Chondrocyte (in vitro differentiated cells): ENCODE results near the gene TOPAZ1. TPM values are rescaled to one million over a fixed set of nuclear protein-coding genes. Genes with fewer than 3 reads are reported as not detected.

Experiments
- DNase-seq: peaks from one replicate; pipeline ENCODE4 v3.0.0; 2021; ENCODE audit warnings: mixed read lengths, low spot score
- H3K27ac Mint-ChIP-seq: one replicate; pipeline ENCODE4 v1.8.0; 2021; ENCODE audit warnings: mild to moderate bottlenecking, moderate library complexity, mixed read lengths; ENCODE audit not compliant: unreplicated experiment
- H3K27me3 Mint-ChIP-seq: 2 replicates; pipeline ENCODE4 v1.8.0; 2021; ENCODE audit warnings: low read depth, mixed read lengths
- H3K36me3 Mint-ChIP-seq: 2 replicates; pipeline ENCODE4 v1.8.0; 2021; ENCODE audit warnings: low read depth, mixed read lengths
- H3K4me1 Mint-ChIP-seq: 2 replicates; pipeline ENCODE4 v1.8.0; 2021; ENCODE audit warnings: low read depth, mild to moderate bottlenecking, mixed read lengths
- H3K4me3 Mint-ChIP-seq: one replicate; pipeline ENCODE4 v1.8.0; 2021; ENCODE audit warnings: mild to moderate bottlenecking, moderate library complexity, mixed read lengths; ENCODE audit not compliant: unreplicated experiment
- H3K9me3 Mint-ChIP-seq: 2 replicates; pipeline ENCODE4 v1.8.0; 2021; ENCODE audit warnings: low read depth, mixed read lengths
- total RNA-seq: library from RNA; stranded (reverse); gene quantifications from 3 replicates; pipeline ENCODE4 v1.2.1, GENCODE V29; 2021
- TF ChIP-seq, protein P1 (sequence below): fragments of 200-600 bp; sonication (generic); IDR thresholded peaks from 2 replicates; pipeline ENCODE4 v1.5.0; 2021; ENCODE audit warnings: antibody characterized with exemption, mild to moderate bottlenecking, moderate library complexity

TOPAZ1 gene
- total RNA-seq, 1 donor from 2014 or later, result not detected

DNA sequence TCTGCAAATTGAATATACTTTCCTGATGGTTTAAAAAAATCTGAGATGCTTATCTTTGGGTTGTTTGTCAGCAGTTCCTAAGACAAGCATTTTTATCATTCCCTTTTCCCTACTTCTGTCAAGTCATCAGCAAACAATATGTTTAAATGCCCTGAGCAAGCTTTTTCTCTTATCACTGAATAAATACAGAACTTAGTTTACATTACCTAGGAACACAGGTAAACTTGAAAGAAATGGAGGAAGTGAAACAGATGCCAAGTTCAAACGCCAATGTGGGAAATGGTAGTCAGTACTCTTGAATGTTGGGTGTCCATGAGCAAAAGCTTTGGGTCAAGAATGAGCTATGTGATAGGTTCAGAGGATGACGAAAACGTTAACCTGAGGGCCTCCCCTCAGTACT, 79.6 kb downstream of the TOPAZ1 start:
- H3K4me1 Mint-ChIP-seq, result no peaks in the 10 kb centered on the region
- peaks cover 16% of the 10 kb centered on the region for H3K27me3 Mint-ChIP-seq
- peaks cover 3% of the 10 kb centered on the region for H3K9me3 Mint-ChIP-seq
- no peak overlapping the region for H3K4me3 Mint-ChIP-seq
- H3K27ac Mint-ChIP-seq, result no peak overlapping the region
- DNase-seq, result no peak
- H3K36me3 Mint-ChIP-seq, result peaks cover 2% of the 10 kb centered on the region
- TF ChIP-seq, protein P1, sequence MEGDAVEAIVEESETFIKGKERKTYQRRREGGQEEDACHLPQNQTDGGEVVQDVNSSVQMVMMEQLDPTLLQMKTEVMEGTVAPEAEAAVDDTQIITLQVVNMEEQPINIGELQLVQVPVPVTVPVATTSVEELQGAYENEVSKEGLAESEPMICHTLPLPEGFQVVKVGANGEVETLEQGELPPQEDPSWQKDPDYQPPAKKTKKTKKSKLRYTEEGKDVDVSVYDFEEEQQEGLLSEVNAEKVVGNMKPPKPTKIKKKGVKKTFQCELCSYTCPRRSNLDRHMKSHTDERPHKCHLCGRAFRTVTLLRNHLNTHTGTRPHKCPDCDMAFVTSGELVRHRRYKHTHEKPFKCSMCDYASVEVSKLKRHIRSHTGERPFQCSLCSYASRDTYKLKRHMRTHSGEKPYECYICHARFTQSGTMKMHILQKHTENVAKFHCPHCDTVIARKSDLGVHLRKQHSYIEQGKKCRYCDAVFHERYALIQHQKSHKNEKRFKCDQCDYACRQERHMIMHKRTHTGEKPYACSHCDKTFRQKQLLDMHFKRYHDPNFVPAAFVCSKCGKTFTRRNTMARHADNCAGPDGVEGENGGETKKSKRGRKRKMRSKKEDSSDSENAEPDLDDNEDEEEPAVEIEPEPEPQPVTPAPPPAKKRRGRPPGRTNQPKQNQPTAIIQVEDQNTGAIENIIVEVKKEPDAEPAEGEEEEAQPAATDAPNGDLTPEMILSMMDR, result no peak

DNA sequence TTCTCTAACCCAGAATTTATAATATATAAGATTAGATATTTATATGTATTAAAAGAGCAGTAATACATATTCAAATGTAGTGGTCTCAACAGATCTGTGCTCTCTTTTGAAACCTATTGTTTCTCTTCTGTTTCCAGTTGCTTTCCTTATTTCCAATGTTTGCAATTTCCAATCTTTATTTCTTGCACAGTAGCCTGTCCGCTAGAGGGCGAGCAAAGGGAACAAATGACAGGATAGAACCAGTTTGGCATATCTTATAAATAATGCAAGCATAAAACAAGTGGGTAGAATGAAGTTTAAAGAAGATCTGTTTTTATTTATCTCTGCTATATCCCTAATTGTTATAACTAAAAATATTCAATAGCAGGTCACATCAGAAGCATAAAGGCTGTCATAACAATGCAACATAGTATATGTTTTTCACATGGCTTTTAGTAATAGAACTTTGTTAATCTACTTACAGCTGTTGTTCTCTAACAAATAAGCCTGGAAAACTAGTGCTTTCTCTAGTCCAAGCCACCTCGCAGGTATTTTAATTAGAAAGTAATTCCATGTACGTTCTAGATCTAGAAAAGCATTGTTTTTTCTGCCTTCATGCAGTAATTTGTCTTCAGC, 81.8 kb downstream of the TOPAZ1 start:
- H3K27ac Mint-ChIP-seq, result no peak overlapping the region
- H3K4me3 Mint-ChIP-seq, result no peak overlapping the region
- H3K27me3 Mint-ChIP-seq, result peaks cover 16% of the 10 kb centered on the region
- peaks cover 4% of the 10 kb centered on the region for H3K9me3 Mint-ChIP-seq
- DNase-seq, result no peak
- TF ChIP-seq, protein P1, result peak; percentile 94
- no peaks in the 10 kb centered on the region for H3K4me1 Mint-ChIP-seq
- peaks cover 2% of the 10 kb centered on the region for H3K36me3 Mint-ChIP-seq

DNA sequence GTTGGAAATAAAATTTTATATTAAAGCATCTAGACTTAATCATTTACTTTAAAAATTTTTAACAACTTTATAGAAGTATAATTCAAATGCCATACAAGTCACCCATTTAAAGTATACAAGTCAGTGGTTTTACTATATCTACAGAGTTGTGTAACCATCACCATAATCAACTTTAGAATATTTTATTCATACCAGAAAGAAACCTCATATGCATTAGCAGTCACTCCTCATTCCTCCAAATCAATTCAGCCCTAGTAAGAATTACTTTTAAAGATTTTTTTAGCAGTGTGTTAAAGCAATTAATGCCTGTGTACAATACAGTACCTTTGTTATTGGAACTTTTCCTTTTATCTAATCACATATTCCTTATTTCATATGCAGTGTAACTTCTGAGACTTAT, 82.9 kb downstream of the TOPAZ1 start:
- peaks cover 16% of the 10 kb centered on the region for H3K27me3 Mint-ChIP-seq
- TF ChIP-seq, protein P1, result no peak
- no peak for DNase-seq
- no peaks in the 10 kb centered on the region for H3K4me1 Mint-ChIP-seq
- H3K36me3 Mint-ChIP-seq, result peaks cover 2% of the 10 kb centered on the region
- no peak overlapping the region for H3K27ac Mint-ChIP-seq
- peaks cover 4% of the 10 kb centered on the region for H3K9me3 Mint-ChIP-seq
- no peak overlapping the region for H3K4me3 Mint-ChIP-seq

DNA sequence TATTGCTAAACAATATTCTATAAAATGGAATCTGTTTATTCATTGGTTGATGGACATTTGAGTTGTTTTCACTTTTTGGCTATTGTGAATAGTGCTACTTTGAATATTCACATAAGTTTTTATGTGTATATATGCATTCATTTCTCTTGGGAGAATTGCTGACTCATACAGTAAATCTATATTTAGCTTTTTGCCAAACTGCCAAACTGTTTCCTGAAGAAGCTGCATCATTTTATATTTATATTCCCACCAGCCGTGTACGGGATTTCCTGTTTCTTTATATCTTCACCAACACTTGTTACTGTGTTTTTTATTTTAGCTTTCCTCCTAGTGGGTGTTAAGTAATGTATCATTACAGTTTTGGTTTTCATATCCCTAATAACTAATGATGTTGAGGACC, 84.3 kb downstream of the TOPAZ1 start:
- no peak overlapping the region for H3K4me3 Mint-ChIP-seq
- peaks cover 4% of the 10 kb centered on the region for H3K9me3 Mint-ChIP-seq
- TF ChIP-seq, protein P1, result no peak
- no peak overlapping the region for H3K27ac Mint-ChIP-seq
- peaks cover 2% of the 10 kb centered on the region for H3K36me3 Mint-ChIP-seq
- no peak for DNase-seq
- peaks cover 11% of the 10 kb centered on the region for H3K27me3 Mint-ChIP-seq
- H3K4me1 Mint-ChIP-seq, result no peaks in the 10 kb centered on the region

DNA sequence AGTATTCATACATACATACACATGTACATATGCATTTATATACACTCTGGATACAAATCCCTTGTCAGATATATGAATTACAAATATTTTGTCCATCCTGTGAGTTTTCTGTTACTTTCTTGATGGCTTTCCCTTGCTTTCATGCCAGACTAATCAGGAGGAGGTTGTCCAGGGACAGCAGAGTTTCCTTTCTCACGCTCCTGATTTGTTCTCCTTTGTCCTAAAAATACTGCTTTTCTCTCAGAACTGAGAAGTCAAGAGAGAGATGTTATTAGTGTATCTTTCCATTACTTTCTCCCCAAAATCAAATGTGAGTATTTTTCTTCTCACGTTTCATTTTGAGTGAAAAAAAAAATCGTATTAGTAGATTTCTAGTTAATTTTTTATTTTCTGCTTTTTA, 84.8 kb downstream of the TOPAZ1 start:
- H3K36me3 Mint-ChIP-seq, result peaks cover 2% of the 10 kb centered on the region
- H3K9me3 Mint-ChIP-seq, result peaks cover 4% of the 10 kb centered on the region
- H3K4me1 Mint-ChIP-seq, result no peaks in the 10 kb centered on the region
- peaks cover 7% of the 10 kb centered on the region for H3K27me3 Mint-ChIP-seq
- DNase-seq, result no peak
- H3K4me3 Mint-ChIP-seq, result no peak overlapping the region
- H3K27ac Mint-ChIP-seq, result no peak overlapping the region
- TF ChIP-seq, protein P1, result no peak
